HepG2 (cell line): ENCODE results near the gene CAPN10. TPM values are rescaled to one million over a fixed set of nuclear protein-coding genes. Genes with fewer than 3 reads are reported as not detected.
A peak's percentile ranks its signal among the peaks of the same experiment; 100 is the strongest.

Experiments used
- FOXJ3 ChIP-seq: sonication (generic); formaldehyde crosslinking; IDR thresholded peaks from 2 replicates; pipeline ENCODE4 v1.4.0; 2020; ENCODE audit warnings: missing genetic modification reagents, mild to moderate bottlenecking, borderline replicate concordance
- MIER2 ChIP-seq: IDR thresholded peaks from 2 replicates; pipeline ENCODE4 v1.6.1; 2016; ENCODE audit warnings: missing biosample characterization, missing genetic modification reagents
- MXI1 ChIP-seq: IDR thresholded peaks from 3 replicates; pipeline ENCODE4 v1.6.1; 2012; ENCODE audit warnings: low read depth, low read length, inconsistent platforms, borderline replicate concordance
- REXO4 ChIP-seq: sonication (generic); formaldehyde crosslinking; IDR thresholded peaks from 2 replicates; pipeline ENCODE4 v1.8.0; 2022; ENCODE audit warnings: missing genetic modification reagents, mild to moderate bottlenecking, borderline replicate concordance
- SIN3B ChIP-seq: fragments of 150-350 bp; IDR thresholded peaks from 2 replicates; pipeline ENCODE4 v1.6.1; 2014; ENCODE audit warnings: low read length
- TBP ChIP-seq: sonication (generic); formaldehyde crosslinking; IDR thresholded peaks from 2 replicates; pipeline ENCODE4 v1.5.0; 2020; ENCODE audit warnings: missing genetic modification reagents
- ZKSCAN5 ChIP-seq: sonication (generic); formaldehyde crosslinking; IDR thresholded peaks from 2 replicates; pipeline ENCODE4 v1.5.1; 2020; ENCODE audit warnings: mild to moderate bottlenecking, missing genetic modification reagents
- ZMYM2 ChIP-seq: sonication (generic); formaldehyde crosslinking; IDR thresholded peaks from 2 replicates; pipeline ENCODE4 v1.8.0; 2022; ENCODE audit warnings: mild to moderate bottlenecking, missing genetic modification reagents
- ZNF253 ChIP-seq: sonication (generic); formaldehyde crosslinking; IDR thresholded peaks from 2 replicates; pipeline ENCODE4 v1.8.0; 2022; ENCODE audit warnings: mild to moderate bottlenecking, missing genetic modification reagents, borderline replicate concordance
- ZNF468 ChIP-seq: sonication (generic); formaldehyde crosslinking; IDR thresholded peaks from 2 replicates; pipeline ENCODE4 v1.8.0; 2022; ENCODE audit warnings: mild to moderate bottlenecking, moderate library complexity, missing genetic modification reagents
- ZNF607 ChIP-seq: sonication (generic); formaldehyde crosslinking; IDR thresholded peaks from 2 replicates; pipeline ENCODE4 v1.5.1; 2020; ENCODE audit warnings: missing genetic modification reagents, mild to moderate bottlenecking, borderline replicate concordance
- ZSCAN12 ChIP-seq: sonication (generic); formaldehyde crosslinking; IDR thresholded peaks from 2 replicates; pipeline ENCODE4 v1.9.0; 2021; ENCODE audit warnings: mild to moderate bottlenecking, missing genetic modification reagents
- ZSCAN25 ChIP-seq: sonication (generic); formaldehyde crosslinking; IDR thresholded peaks from 2 replicates; pipeline ENCODE4 v1.8.0; 2022; ENCODE audit warnings: mild to moderate bottlenecking, missing genetic modification reagents
- ZSCAN30 ChIP-seq: sonication (generic); formaldehyde crosslinking; IDR thresholded peaks from 2 replicates; pipeline ENCODE4 v1.5.0; 2020; ENCODE audit warnings: mild to moderate bottlenecking, missing genetic modification reagents
- polyA plus RNA-seq, 8 experiments: library from polyadenylated mRNA; depleted of rRNA in 3 of 8; stranded (reverse) in 7 of 8; unstranded in 1 of 8; fragments of >200 nt; fragmentation: Illumina TruSeq in 4 of 8; extraction: Trizol in 4 of 8; gene quantifications; 2 replicates each; pipeline versions ENCODE4 v1.2.1 to v1.2.3, GENCODE V29; 2011 to 2016; ENCODE audit warnings: low read depth in 4 of 8, missing spikeins in 1 of 8, mixed read lengths in 1 of 8; ENCODE audit not compliant: insufficient read depth in 1 of 8
- total RNA-seq, 5 experiments: library from RNA; depleted of rRNA; stranded (reverse); fragments of >200 nt; fragmentation: Illumina TruSeq; extraction: Trizol; gene quantifications; 2 replicates each; pipeline ENCODE4 v1.2.3, GENCODE V29; 2016; ENCODE audit warnings: low read depth in 1 of 5
- TF ChIP-seq, protein P1 (sequence below), 2 experiments: sonication (generic) in 1 of 2; formaldehyde crosslinking in 1 of 2; IDR thresholded peaks; 2 replicates each; pipeline versions ENCODE4 v1.5.1 to v1.6.1; 2011 to 2020; ENCODE audit warnings: borderline replicate concordance in 1 of 2, low read depth in 1 of 2, low read length in 1 of 2, mild to moderate bottlenecking in 1 of 2, missing genetic modification reagents in 1 of 2, moderate library complexity in 1 of 2
- TF ChIP-seq, protein P2 (sequence below): sonication (generic); formaldehyde crosslinking; IDR thresholded peaks from 2 replicates; pipeline ENCODE4 v1.5.1; 2020; ENCODE audit warnings: mild to moderate bottlenecking, moderate library complexity, missing genetic modification reagents
- TF ChIP-seq, protein P3 (sequence below): fragments of 450-650 bp; IDR thresholded peaks from 2 replicates; pipeline ENCODE4 v1.6.1; 2017
- TF ChIP-seq, protein P4 (sequence below): sonication (generic); formaldehyde crosslinking; conservative IDR thresholded peaks from 2 replicates; pipeline ENCODE4 v1.4.0; 2020; ENCODE audit warnings: missing genetic modification reagents
- TF ChIP-seq, protein P5 (sequence below): sonication (generic); formaldehyde crosslinking; IDR thresholded peaks from 2 replicates; pipeline ENCODE4 v1.4.0; 2020; ENCODE audit warnings: mild to moderate bottlenecking, missing genetic modification reagents

Gene CAPN10
- total and polyA plus RNA-seq, 2 of the 13 experiments (the other 11 are each of a cell fraction or from before 2014, with no cell fraction given): 27.6 to 32.4 TPM

DNA sequence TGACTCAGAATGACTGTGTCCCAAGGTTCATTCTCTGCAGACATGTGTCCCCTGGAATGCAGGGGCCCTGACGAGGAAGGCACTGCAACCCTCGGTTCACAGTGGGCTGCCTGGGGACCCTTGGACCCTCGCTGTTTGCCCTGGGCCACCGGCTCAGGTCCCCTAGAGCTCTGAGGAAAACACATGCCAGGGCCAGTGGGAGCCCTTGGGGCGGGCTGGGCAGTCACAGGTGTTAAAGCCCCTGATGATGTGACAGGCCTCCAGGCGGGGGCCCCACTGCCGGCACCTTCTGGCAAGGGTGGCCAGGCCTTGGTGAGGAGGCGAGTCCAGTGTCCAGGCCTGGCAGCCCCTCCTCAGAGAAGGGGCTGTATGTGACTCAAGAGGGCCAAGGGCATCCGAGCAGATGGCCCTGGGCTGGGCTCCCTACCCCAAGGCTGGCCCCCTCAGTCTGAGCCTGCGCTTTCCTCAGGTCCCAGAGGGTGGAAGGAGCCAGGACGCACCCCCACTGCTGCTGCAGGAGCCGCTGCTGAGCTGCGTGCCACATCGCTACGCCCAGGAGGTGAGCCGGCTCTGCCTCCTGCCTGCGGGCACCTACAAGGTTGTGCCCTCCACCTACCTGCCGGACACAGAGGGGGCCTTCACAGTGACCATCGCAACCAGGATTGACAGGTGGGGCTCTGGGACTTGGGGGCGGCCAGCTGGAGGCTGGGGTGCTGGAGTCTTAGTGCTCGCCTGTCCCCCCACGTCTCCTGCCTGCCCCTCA, 11.1 kb downstream of the CAPN10 start (continued):
- TF ChIP-seq ZKSCAN5 (0 out of 2 replicates have a peak, but pooled peaks have one; percentile 10), ZNF253 (CRISPR knock-in tag) (no peak), ZSCAN25 (CRISPR knock-in tag) (0 out of 2 replicates have a peak, but pooled peaks have one; percentile 10), ZMYM2 (CRISPR knock-in tag) (no peak), ZSCAN12 (CRISPR knock-in tag) (no peak), FOXJ3 (peak; percentile 30; the same call in 1 of the 2 replicates), ZNF468 (no peak), TBP (CRISPR knock-in tag) (no peak), MXI1 (peak; percentile 35; the same call in 1 of the 3 replicates), REXO4 (CRISPR knock-in tag) (no peak), MIER2 (CRISPR knock-in tag) (no peak), SIN3B (no peak), ZNF607 (CRISPR knock-in tag) (no peak), ZSCAN30 (CRISPR knock-in tag) (no peak)
- TF ChIP-seq, protein P1, sequence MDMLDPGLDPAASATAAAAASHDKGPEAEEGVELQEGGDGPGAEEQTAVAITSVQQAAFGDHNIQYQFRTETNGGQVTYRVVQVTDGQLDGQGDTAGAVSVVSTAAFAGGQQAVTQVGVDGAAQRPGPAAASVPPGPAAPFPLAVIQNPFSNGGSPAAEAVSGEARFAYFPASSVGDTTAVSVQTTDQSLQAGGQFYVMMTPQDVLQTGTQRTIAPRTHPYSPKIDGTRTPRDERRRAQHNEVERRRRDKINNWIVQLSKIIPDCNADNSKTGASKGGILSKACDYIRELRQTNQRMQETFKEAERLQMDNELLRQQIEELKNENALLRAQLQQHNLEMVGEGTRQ (IDR thresholded peaks at IDR 0.05; ENCODE audit: low read depth, low read length): no peak
- TF ChIP-seq, protein P1 (CRISPR knock-in tag; IDR thresholded peaks at IDR 0.05; ENCODE audit: borderline replicate concordance): no peak
- TF ChIP-seq, protein P2, sequence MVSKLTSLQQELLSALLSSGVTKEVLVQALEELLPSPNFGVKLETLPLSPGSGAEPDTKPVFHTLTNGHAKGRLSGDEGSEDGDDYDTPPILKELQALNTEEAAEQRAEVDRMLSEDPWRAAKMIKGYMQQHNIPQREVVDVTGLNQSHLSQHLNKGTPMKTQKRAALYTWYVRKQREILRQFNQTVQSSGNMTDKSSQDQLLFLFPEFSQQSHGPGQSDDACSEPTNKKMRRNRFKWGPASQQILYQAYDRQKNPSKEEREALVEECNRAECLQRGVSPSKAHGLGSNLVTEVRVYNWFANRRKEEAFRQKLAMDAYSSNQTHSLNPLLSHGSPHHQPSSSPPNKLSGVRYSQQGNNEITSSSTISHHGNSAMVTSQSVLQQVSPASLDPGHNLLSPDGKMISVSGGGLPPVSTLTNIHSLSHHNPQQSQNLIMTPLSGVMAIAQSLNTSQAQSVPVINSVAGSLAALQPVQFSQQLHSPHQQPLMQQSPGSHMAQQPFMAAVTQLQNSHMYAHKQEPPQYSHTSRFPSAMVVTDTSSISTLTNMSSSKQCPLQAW: 0 out of 2 replicates have a peak, but pooled peaks have one; percentile 22
- TF ChIP-seq, protein P3, sequence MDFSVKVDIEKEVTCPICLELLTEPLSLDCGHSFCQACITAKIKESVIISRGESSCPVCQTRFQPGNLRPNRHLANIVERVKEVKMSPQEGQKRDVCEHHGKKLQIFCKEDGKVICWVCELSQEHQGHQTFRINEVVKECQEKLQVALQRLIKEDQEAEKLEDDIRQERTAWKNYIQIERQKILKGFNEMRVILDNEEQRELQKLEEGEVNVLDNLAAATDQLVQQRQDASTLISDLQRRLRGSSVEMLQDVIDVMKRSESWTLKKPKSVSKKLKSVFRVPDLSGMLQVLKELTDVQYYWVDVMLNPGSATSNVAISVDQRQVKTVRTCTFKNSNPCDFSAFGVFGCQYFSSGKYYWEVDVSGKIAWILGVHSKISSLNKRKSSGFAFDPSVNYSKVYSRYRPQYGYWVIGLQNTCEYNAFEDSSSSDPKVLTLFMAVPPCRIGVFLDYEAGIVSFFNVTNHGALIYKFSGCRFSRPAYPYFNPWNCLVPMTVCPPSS: no peak
- TF ChIP-seq, protein P4, sequence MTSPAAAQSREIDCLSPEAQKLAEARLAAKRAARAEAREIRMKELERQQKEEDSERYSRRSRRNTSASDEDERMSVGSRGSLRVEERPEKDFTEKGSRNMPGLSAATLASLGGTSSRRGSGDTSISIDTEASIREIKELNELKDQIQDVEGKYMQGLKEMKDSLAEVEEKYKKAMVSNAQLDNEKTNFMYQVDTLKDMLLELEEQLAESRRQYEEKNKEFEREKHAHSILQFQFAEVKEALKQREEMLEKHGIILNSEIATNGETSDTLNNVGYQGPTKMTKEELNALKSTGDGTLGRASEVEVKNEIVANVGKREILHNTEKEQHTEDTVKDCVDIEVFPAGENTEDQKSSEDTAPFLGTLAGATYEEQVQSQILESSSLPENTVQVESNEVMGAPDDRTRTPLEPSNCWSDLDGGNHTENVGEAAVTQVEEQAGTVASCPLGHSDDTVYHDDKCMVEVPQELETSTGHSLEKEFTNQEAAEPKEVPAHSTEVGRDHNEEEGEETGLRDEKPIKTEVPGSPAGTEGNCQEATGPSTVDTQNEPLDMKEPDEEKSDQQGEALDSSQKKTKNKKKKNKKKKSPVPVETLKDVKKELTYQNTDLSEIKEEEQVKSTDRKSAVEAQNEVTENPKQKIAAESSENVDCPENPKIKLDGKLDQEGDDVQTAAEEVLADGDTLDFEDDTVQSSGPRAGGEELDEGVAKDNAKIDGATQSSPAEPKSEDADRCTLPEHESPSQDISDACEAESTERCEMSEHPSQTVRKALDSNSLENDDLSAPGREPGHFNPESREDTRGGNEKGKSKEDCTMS (CRISPR knock-in tag): no peak
- TF ChIP-seq, protein P5, sequence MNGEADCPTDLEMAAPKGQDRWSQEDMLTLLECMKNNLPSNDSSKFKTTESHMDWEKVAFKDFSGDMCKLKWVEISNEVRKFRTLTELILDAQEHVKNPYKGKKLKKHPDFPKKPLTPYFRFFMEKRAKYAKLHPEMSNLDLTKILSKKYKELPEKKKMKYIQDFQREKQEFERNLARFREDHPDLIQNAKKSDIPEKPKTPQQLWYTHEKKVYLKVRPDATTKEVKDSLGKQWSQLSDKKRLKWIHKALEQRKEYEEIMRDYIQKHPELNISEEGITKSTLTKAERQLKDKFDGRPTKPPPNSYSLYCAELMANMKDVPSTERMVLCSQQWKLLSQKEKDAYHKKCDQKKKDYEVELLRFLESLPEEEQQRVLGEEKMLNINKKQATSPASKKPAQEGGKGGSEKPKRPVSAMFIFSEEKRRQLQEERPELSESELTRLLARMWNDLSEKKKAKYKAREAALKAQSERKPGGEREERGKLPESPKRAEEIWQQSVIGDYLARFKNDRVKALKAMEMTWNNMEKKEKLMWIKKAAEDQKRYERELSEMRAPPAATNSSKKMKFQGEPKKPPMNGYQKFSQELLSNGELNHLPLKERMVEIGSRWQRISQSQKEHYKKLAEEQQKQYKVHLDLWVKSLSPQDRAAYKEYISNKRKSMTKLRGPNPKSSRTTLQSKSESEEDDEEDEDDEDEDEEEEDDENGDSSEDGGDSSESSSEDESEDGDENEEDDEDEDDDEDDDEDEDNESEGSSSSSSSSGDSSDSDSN: peak; percentile 71; the same call in 1 of the 2 replicates
